IMR-90 (cell line): ENCODE results near the gene PLXNA4. TPM values are rescaled to one million over a fixed set of nuclear protein-coding genes. Genes with fewer than 3 reads are reported as not detected.

Source experiments
- ATAC-seq: fragments of 200-7000 bp; cut with Tn5 transposase; 2 replicates; pipeline ENCODE4 v1.9.1; 2020; ENCODE audit warnings: low read depth, mild to moderate bottlenecking, moderate library complexity
- BruUV-seq: library from RNA; stranded (reverse); fragments of 400-500 nt; replicated peaks from 2 replicates; lab custom pipeline; 2021; lab: Mats Ljungman, UMichigan
- CTCF ChIA-PET: fragments of 300-600 bp; formaldehyde crosslinking; extraction: SDS; loops from one replicate; lab custom pipeline; 2021; ENCODE audit warnings: antibody characterized with exemption; lab: Yijun Ruan, JAX
- POLR2A ChIA-PET: fragments of 300-600 bp; sonication (Branson Sonifier 250); formaldehyde crosslinking; loops from one replicate; lab custom pipeline; 2022; ENCODE audit warnings: antibody characterized with exemption; ENCODE audit not compliant: unreplicated experiment; lab: Charles Lee
- DNase-seq: peaks from one replicate; pipeline ENCODE4 v3.0.0; 2013
- H2AFZ ChIP-seq: replicated peaks from 2 replicates; pipeline ENCODE3; 2013; ENCODE audit warnings: low read length, mild to moderate bottlenecking; ENCODE audit not compliant: poor library complexity
- H2AK5ac ChIP-seq: 2 replicates; pipeline ENCODE4 v1.6.1; 2013; ENCODE audit warnings: low read depth, low read length, inconsistent platforms
- H2AK9ac ChIP-seq: replicated peaks from 2 replicates; pipeline ENCODE3; 2013; ENCODE audit warnings: mild to moderate bottlenecking, low read depth, low read length, moderate library complexity; ENCODE audit not compliant: poor library complexity
- H2BK120ac ChIP-seq: 2 replicates; pipeline ENCODE4 v1.6.1; 2013; ENCODE audit warnings: low read depth, low read length, inconsistent platforms
- H2BK15ac ChIP-seq: 3 replicates; pipeline ENCODE4 v1.6.1; 2013; ENCODE audit warnings: low read depth, low read length, inconsistent platforms
- H2BK20ac ChIP-seq: 2 replicates; pipeline ENCODE4 v1.6.1; 2013; ENCODE audit warnings: low read depth, mild to moderate bottlenecking, inconsistent platforms, low read length, moderate library complexity
- H2BK5ac ChIP-seq: 2 replicates; pipeline ENCODE4 v1.6.1; 2013; ENCODE audit warnings: mild to moderate bottlenecking, low read depth, low read length, inconsistent platforms; ENCODE audit not compliant: poor library complexity, severe bottlenecking
- H3K14ac ChIP-seq: replicated peaks from 2 replicates; pipeline ENCODE4 v1.6.1; 2013; ENCODE audit warnings: low read depth, low read length, inconsistent platforms
- H3K18ac ChIP-seq: 2 replicates; pipeline ENCODE4 v1.6.1; 2013; ENCODE audit warnings: low read depth, low read length, control low read depth
- H3K23ac ChIP-seq: 2 replicates; pipeline ENCODE4 v1.6.1; 2013; ENCODE audit warnings: low read depth, low read length, inconsistent platforms
- H3K27ac ChIP-seq: 2 replicates; pipeline ENCODE4 v1.5.1; 2013; ENCODE audit warnings: mild to moderate bottlenecking, control low read depth, low read length; ENCODE audit not compliant: insufficient read depth
- H3K27me3 ChIP-seq: 2 replicates; pipeline ENCODE4 v1.6.1; 2013; ENCODE audit warnings: low read length; ENCODE audit not compliant: control insufficient read depth, insufficient read depth
- H3K36me3 ChIP-seq: 2 replicates; pipeline ENCODE4 v1.6.1; 2013; ENCODE audit warnings: low read length, mixed read lengths; ENCODE audit not compliant: control insufficient read depth, insufficient read depth
- H3K4ac ChIP-seq: 2 replicates; pipeline ENCODE4 v1.6.1; 2013; ENCODE audit warnings: low read depth, low read length, inconsistent platforms
- H3K4me1 ChIP-seq: 2 replicates; pipeline ENCODE4 v1.6.1; 2013; ENCODE audit warnings: low read length, mixed read lengths; ENCODE audit not compliant: control insufficient read depth, insufficient read depth
- H3K4me2 ChIP-seq: 2 replicates; pipeline ENCODE4 v1.6.1; 2013; ENCODE audit warnings: low read depth, mild to moderate bottlenecking, control low read depth, low read length, moderate library complexity
- H3K4me3 ChIP-seq: 2 replicates; pipeline ENCODE4 v1.5.1; 2013; ENCODE audit warnings: low read depth, mild to moderate bottlenecking, control low read depth, low read length, moderate library complexity; ENCODE audit not compliant: insufficient read depth
- H3K56ac ChIP-seq: 2 replicates; pipeline ENCODE4 v1.6.1; 2013; ENCODE audit warnings: low read length, inconsistent platforms; ENCODE audit not compliant: insufficient read depth; ENCODE audit errors: extremely low read depth
- H3K79me1 ChIP-seq, 2 experiments: 2 replicates each; pipeline ENCODE4 v1.6.1; 2013; ENCODE audit warnings: low read length in 2 of 2, inconsistent platforms in 1 of 2, low read depth in 1 of 2
- H3K9ac ChIP-seq: 2 replicates; pipeline ENCODE4 v1.6.1; 2013; ENCODE audit warnings: low read depth, low read length, control low read depth
- H3K9me1 ChIP-seq: 2 replicates; pipeline ENCODE4 v1.6.1; 2013; ENCODE audit warnings: low read length, inconsistent platforms; ENCODE audit not compliant: insufficient read depth
- H3K9me3 ChIP-seq: 2 replicates; pipeline ENCODE4 v1.6.1; 2013; ENCODE audit warnings: low read length; ENCODE audit not compliant: control insufficient read depth, insufficient read depth
- H4K20me1 ChIP-seq: 2 replicates; pipeline ENCODE4 v1.6.1; 2013; ENCODE audit warnings: low read length, inconsistent platforms; ENCODE audit not compliant: insufficient read depth
- H4K5ac ChIP-seq: 2 replicates; pipeline ENCODE4 v1.6.1; 2013; ENCODE audit warnings: mild to moderate bottlenecking, low read depth, low read length, control low read depth
- H4K8ac ChIP-seq, 2 experiments: 2 replicates each; pipeline ENCODE4 v1.6.1; 2013; ENCODE audit warnings: low read depth in 2 of 2, low read length in 2 of 2, control low read depth in 1 of 2, inconsistent platforms in 1 of 2
- H4K91ac ChIP-seq: 2 replicates; pipeline ENCODE4 v1.6.1; 2013; ENCODE audit warnings: low read depth, low read length, inconsistent platforms; ENCODE audit not compliant: insufficient read depth
- BHLHE40 ChIP-seq: fragments of 150-350 bp; IDR thresholded peaks from 2 replicates; pipeline ENCODE4 v1.6.1; 2016; ENCODE audit warnings: mild to moderate bottlenecking, low read depth, low read length
- CEBPB ChIP-seq: IDR thresholded peaks from 2 replicates; pipeline ENCODE4 v1.6.1; 2012; ENCODE audit warnings: low read depth, low read length, improper control_type of control experiment
- CHD1 ChIP-seq: IDR thresholded peaks from 2 replicates; pipeline ENCODE4 v1.6.1; 2012; ENCODE audit warnings: low read depth, low read length, improper control_type of control experiment
- FOS ChIP-seq: fragments of 150-350 bp; IDR thresholded peaks from 2 replicates; pipeline ENCODE4 v1.6.1; 2016; ENCODE audit warnings: low read depth, low read length
- MAFK ChIP-seq: IDR thresholded peaks from 2 replicates; pipeline ENCODE4 v1.6.1; 2012; ENCODE audit warnings: low read depth, low read length, improper control_type of control experiment
- MAZ ChIP-seq: IDR thresholded peaks from 2 replicates; pipeline ENCODE4 v1.6.1; 2012; ENCODE audit warnings: low read depth, mild to moderate bottlenecking, low read length, improper control_type of control experiment, moderate library complexity, borderline replicate concordance
- MXI1 ChIP-seq: IDR thresholded peaks from 2 replicates; pipeline ENCODE4 v1.6.1; 2012; ENCODE audit warnings: low read depth, mild to moderate bottlenecking, low read length, moderate library complexity, borderline replicate concordance
- NFE2L2 ChIP-seq: fragments of 150-350 bp; IDR thresholded peaks from 2 replicates; pipeline ENCODE4 v1.6.1; 2016; ENCODE audit warnings: low read depth, mild to moderate bottlenecking, low read length
- POLR2A ChIP-seq: IDR thresholded peaks from 2 replicates; pipeline ENCODE4 v1.6.1; 2012; ENCODE audit warnings: mild to moderate bottlenecking, low read depth, low read length
- RAD21 ChIP-seq: IDR thresholded peaks from 2 replicates; pipeline ENCODE4 v1.6.1; 2012; ENCODE audit warnings: low read length, improper control_type of control experiment
- RCOR1 ChIP-seq: IDR thresholded peaks from 2 replicates; pipeline ENCODE4 v1.6.1; 2012; ENCODE audit warnings: mild to moderate bottlenecking, low read length, improper control_type of control experiment; ENCODE audit not compliant: insufficient replicate concordance
- RFX5 ChIP-seq: IDR thresholded peaks from 2 replicates; pipeline ENCODE4 v1.8.0; 2012; ENCODE audit warnings: low read depth, mild to moderate bottlenecking, low read length, moderate library complexity
- SMC3 ChIP-seq: fragments of 150-350 bp; IDR thresholded peaks from 2 replicates; pipeline ENCODE4 v1.6.1; 2016; ENCODE audit warnings: low read depth, mild to moderate bottlenecking, antibody characterized with exemption, low read length, moderate library complexity
- USF2 ChIP-seq: fragments of 150-350 bp; IDR thresholded peaks from 2 replicates; pipeline ENCODE4 v1.6.1; 2017; ENCODE audit warnings: mild to moderate bottlenecking, antibody characterized with exemption, low read length, low read depth
- WGBS, 2 experiments: methylation state at CpG; one replicate each; pipeline versions ENCODE4 v1.1.5 to v1.1.7; 2013; ENCODE audit warnings: missing lambda C conversion rate in 2 of 2; ENCODE audit not compliant: insufficient read length in 1 of 2; ENCODE audit errors: extremely low coverage in 2 of 2; 5-methylcytosine and 5-hydroxymethylcytosine counted together
- dilution Hi-C: fragments of 300-500 bp; cut with HindIII; formaldehyde crosslinking; loops from one replicate; pipeline ENCODE4 v1.14.3; 2018; ENCODE audit warnings: low sequenced_read_pairs; ENCODE audit not compliant: unreplicated experiment
- in situ Hi-C: fragments of 300-500 bp; cut with MboI; formaldehyde crosslinking; loops from 3 replicates; pipeline ENCODE4 v1.14.3; 2019; ENCODE audit warnings: low sequenced_read_pairs, inconsistent platforms, mixed read lengths
- intact Hi-C: fragments of 100-400 bp; cut with micrococcal nuclease; formaldehyde crosslinking; loops from 2 replicates; pipeline ENCODE4 v1.10.0; 2022
- polyA plus RNA-seq, 3 experiments: library from polyadenylated mRNA; depleted of rRNA; stranded (reverse); fragments of >200 nt; gene quantifications; 2 replicates each; pipeline ENCODE4 v1.2.3, GENCODE V29; 2012; ENCODE audit warnings: low replicate concordance in 1 of 3
- total RNA-seq: library from RNA; depleted of rRNA; stranded (reverse); fragments of >200 nt; gene quantifications from 2 replicates; pipeline ENCODE4 v1.2.3, GENCODE V29; 2012
- TF ChIP-seq, protein P1 (sequence below): conservative IDR thresholded peaks from 2 replicates; pipeline ENCODE4 v1.5.1; 2012; ENCODE audit warnings: mild to moderate bottlenecking, low read depth, low read length, improper control_type of control experiment
- TF ChIP-seq, protein P2 (sequence below): fragments of 150-350 bp; IDR thresholded peaks from 2 replicates; pipeline ENCODE4 v1.6.1; 2016; ENCODE audit warnings: low read depth, mild to moderate bottlenecking, low read length, moderate library complexity, borderline replicate concordance

Gene PLXNA4
- total and polyA plus RNA-seq, 2 of the 4 experiments (the other 2 are of a cell fraction), result under 0.01 TPM

GRCh38 chr7:132400561-132401142 lies 175.6 kb downstream of the PLXNA4 start:
- Histone ChIP-seq H3K9ac (no peak overlapping the region), H4K5ac (no peak overlapping the region), H2AK9ac (no peak overlapping the region), H4K8ac (no peak overlapping the region), H2AK5ac (no peak overlapping the region), H3K56ac (no peak overlapping the region), H2BK120ac (no peak overlapping the region), H3K18ac (no peak overlapping the region), H3K27ac (no peak overlapping the region), H4K20me1 (no peaks in the 10 kb centered on the region), H3K9me1 (no peaks in the 10 kb centered on the region), H3K79me1 (no peaks in the 10 kb centered on the region), H2BK15ac (no peak overlapping the region), H3K23ac (no peak overlapping the region), H3K9me3 (no peaks in the 10 kb centered on the region), H3K36me3 (no peaks in the 10 kb centered on the region), H4K91ac (no peak overlapping the region), H3K14ac (no peak overlapping the region), H2BK20ac (no peak overlapping the region), H2AFZ (no peak overlapping the region), H3K4ac (no peak overlapping the region), H3K4me3 (no peak overlapping the region), H3K4me1 (no peaks in the 10 kb centered on the region), H2BK5ac (no peak overlapping the region), H3K4me2 (no peak overlapping the region), H3K27me3 (no peaks in the 10 kb centered on the region)
- WGBS, 2 experiments, result 20% methylated on average over 1 of the region's 10 CpGs; no CpG with 5 or more reads in 1 of the 2 experiments
- BruUV-seq, result no TSS peak
- intact Hi-C loops (loop anchor here (5.0 kb wide), 1 partner anchor 453 kb away; no protein-coding TSS in a partner anchor), in situ Hi-C loops (no loop called here), dilution Hi-C loops (no loop called here)
- ChIA-PET POLR2A (no interaction called here), CTCF (interaction anchor here (0.9 kb wide), 1 partner anchor 60 kb away, joined by 3 read pairs; no protein-coding TSS in a partner anchor)
- ATAC-seq, result no peak
- TF ChIP-seq SMC3 (no peak), RFX5 (no peak), CEBPB (no peak), CHD1 (no peak), USF2 (no peak), MAZ (no peak), BHLHE40 (no peak), RCOR1 (no peak), POLR2A (no peak), MAFK (no peak), NFE2L2 (no peak), RAD21 (no peak), FOS (no peak), MXI1 (no peak)
- TF ChIP-seq, protein P1, sequence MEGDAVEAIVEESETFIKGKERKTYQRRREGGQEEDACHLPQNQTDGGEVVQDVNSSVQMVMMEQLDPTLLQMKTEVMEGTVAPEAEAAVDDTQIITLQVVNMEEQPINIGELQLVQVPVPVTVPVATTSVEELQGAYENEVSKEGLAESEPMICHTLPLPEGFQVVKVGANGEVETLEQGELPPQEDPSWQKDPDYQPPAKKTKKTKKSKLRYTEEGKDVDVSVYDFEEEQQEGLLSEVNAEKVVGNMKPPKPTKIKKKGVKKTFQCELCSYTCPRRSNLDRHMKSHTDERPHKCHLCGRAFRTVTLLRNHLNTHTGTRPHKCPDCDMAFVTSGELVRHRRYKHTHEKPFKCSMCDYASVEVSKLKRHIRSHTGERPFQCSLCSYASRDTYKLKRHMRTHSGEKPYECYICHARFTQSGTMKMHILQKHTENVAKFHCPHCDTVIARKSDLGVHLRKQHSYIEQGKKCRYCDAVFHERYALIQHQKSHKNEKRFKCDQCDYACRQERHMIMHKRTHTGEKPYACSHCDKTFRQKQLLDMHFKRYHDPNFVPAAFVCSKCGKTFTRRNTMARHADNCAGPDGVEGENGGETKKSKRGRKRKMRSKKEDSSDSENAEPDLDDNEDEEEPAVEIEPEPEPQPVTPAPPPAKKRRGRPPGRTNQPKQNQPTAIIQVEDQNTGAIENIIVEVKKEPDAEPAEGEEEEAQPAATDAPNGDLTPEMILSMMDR, result no peak
- TF ChIP-seq, protein P2, sequence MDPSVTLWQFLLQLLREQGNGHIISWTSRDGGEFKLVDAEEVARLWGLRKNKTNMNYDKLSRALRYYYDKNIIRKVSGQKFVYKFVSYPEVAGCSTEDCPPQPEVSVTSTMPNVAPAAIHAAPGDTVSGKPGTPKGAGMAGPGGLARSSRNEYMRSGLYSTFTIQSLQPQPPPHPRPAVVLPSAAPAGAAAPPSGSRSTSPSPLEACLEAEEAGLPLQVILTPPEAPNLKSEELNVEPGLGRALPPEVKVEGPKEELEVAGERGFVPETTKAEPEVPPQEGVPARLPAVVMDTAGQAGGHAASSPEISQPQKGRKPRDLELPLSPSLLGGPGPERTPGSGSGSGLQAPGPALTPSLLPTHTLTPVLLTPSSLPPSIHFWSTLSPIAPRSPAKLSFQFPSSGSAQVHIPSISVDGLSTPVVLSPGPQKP, result no peak
- DNase-seq, result no peak
